PC-9 (cell line): ENCODE results near the gene SLC16A12.

ENCODE experiments used
- CTCF ChIP-seq: fragments of 200-600 bp; sonication (generic); conservative IDR thresholded peaks from 2 replicates; pipeline ENCODE4 v1.6.1; 2017; ENCODE audit warnings: mixed run types, antibody characterized with exemption, mild to moderate bottlenecking, moderate library complexity
- EZH2 ChIP-seq: fragments of 200-600 bp; sonication (generic); IDR thresholded peaks from 2 replicates; pipeline ENCODE4 v1.8.0; 2017; ENCODE audit warnings: antibody characterized with exemption, low read depth

GRCh38 chr10:89547853-89548513 is 12.6 kb upstream of the SLC16A12 start:
- TF ChIP-seq CTCF (no peak), EZH2 (no peak)
